H9 (cell line): ENCODE measurements around the gene DUOX1. TPM values are rescaled to one million over a fixed set of nuclear protein-coding genes. Genes with fewer than 3 reads are reported as not detected.

Source experiments
- DNase-seq: peaks from one replicate; pipeline ENCODE4 v3.0.0-alpha.2; 2017
- H2AFZ ChIP-seq: one replicate; pipeline ENCODE4 v1.6.1; 2013; ENCODE audit warnings: mild to moderate bottlenecking, low read length, control low read depth, moderate library complexity
- H2AK5ac ChIP-seq: 2 replicates; pipeline ENCODE4 v1.6.1; 2013; ENCODE audit warnings: low read length, control low read depth, mixed read lengths; ENCODE audit not compliant: insufficient read length
- H2BK120ac ChIP-seq: one replicate; pipeline ENCODE4 v1.6.1; 2013; ENCODE audit warnings: low read depth, mild to moderate bottlenecking, low read length, control low read depth, inconsistent platforms; ENCODE audit not compliant: poor library complexity, severe bottlenecking
- H2BK12ac ChIP-seq: 2 replicates; pipeline ENCODE4 v1.6.1; 2013; ENCODE audit warnings: low read length, control low read depth, mixed read lengths, low read depth; ENCODE audit not compliant: insufficient read length
- H2BK15ac ChIP-seq: 2 replicates; pipeline ENCODE4 v1.6.1; 2013; ENCODE audit warnings: low read depth, low read length, control low read depth
- H2BK20ac ChIP-seq: one replicate; pipeline ENCODE4 v1.6.1; 2013; ENCODE audit warnings: low read depth, mild to moderate bottlenecking, low read length, control low read depth, inconsistent platforms; ENCODE audit not compliant: poor library complexity, severe bottlenecking
- H2BK5ac ChIP-seq: 2 replicates; pipeline ENCODE4 v1.6.1; 2013; ENCODE audit warnings: low read length, control low read depth, mixed read lengths; ENCODE audit not compliant: insufficient read length
- H3K14ac ChIP-seq: 2 replicates; pipeline ENCODE4 v1.6.1; 2013; ENCODE audit warnings: low read length, control low read depth; ENCODE audit not compliant: insufficient read depth
- H3K18ac ChIP-seq: 2 replicates; pipeline ENCODE4 v1.6.1; 2013; ENCODE audit warnings: low read depth, mild to moderate bottlenecking, mixed read lengths, low read length, control low read depth; ENCODE audit not compliant: insufficient read length
- H3K23ac ChIP-seq: 2 replicates; pipeline ENCODE4 v1.6.1; 2013; ENCODE audit warnings: low read length, control low read depth, mixed read lengths, low read depth; ENCODE audit not compliant: insufficient read length
- H3K23me2 ChIP-seq: 2 replicates; pipeline ENCODE4 v1.6.1; 2013; ENCODE audit warnings: low read depth, mild to moderate bottlenecking, mixed read lengths, low read length, control low read depth; ENCODE audit not compliant: insufficient read length, poor library complexity, severe bottlenecking
- H3K27ac ChIP-seq: 2 replicates; pipeline ENCODE4 v1.5.1; 2013; ENCODE audit warnings: low read length, control low read depth, mixed read lengths, low read depth; ENCODE audit not compliant: insufficient read length
- H3K27me3 ChIP-seq: 2 replicates; pipeline ENCODE4 v1.6.1; 2013; ENCODE audit warnings: low read length, control low read depth, inconsistent platforms; ENCODE audit not compliant: insufficient read depth
- H3K4ac ChIP-seq: 2 replicates; pipeline ENCODE4 v1.6.1; 2013; ENCODE audit warnings: low read depth, mild to moderate bottlenecking, control low read depth, inconsistent platforms, low read length, moderate library complexity
- H3K4me1 ChIP-seq: 2 replicates; pipeline ENCODE4 v1.6.1; 2013; ENCODE audit warnings: low read length, control low read depth, inconsistent platforms; ENCODE audit not compliant: insufficient read depth
- H3K4me2 ChIP-seq: 2 replicates; pipeline ENCODE4 v1.6.1; 2013; ENCODE audit warnings: low read length, control low read depth, mixed read lengths; ENCODE audit not compliant: insufficient read length, insufficient read depth
- H3K56ac ChIP-seq: 2 replicates; pipeline ENCODE4 v1.6.1; 2013; ENCODE audit warnings: low read depth, mild to moderate bottlenecking, mixed read lengths, low read length, control low read depth; ENCODE audit not compliant: insufficient read length
- H3K79me1 ChIP-seq: 2 replicates; pipeline ENCODE4 v1.6.1; 2013; ENCODE audit warnings: low read depth, mild to moderate bottlenecking, moderate library complexity, low read length, control low read depth, inconsistent platforms; ENCODE audit not compliant: insufficient read depth, poor library complexity, severe bottlenecking
- H3K79me2 ChIP-seq: 2 replicates; pipeline ENCODE4 v1.6.1; 2013; ENCODE audit warnings: low read length, control low read depth, inconsistent platforms; ENCODE audit not compliant: insufficient read depth
- H3K9ac ChIP-seq: 2 replicates; pipeline ENCODE4 v1.6.1; 2013; ENCODE audit warnings: low read length, control low read depth, mixed read lengths; ENCODE audit not compliant: insufficient read length; ENCODE audit errors: extremely low read depth
- H3K9me3 ChIP-seq: one replicate; pipeline ENCODE4 v1.6.1; 2013; ENCODE audit warnings: low read depth, low read length, inconsistent platforms; ENCODE audit not compliant: control insufficient read depth
- H3T11ph ChIP-seq: one replicate; pipeline ENCODE4 v1.6.1; 2013; ENCODE audit warnings: mild to moderate bottlenecking, low read length, control low read depth, inconsistent platforms
- H4K20me1 ChIP-seq: one replicate; pipeline ENCODE4 v1.6.1; 2013; ENCODE audit not compliant: control insufficient read depth, insufficient read length, insufficient read depth
- H4K5ac ChIP-seq: 2 replicates; pipeline ENCODE4 v1.6.1; 2013; ENCODE audit warnings: low read depth, mild to moderate bottlenecking, mixed read lengths, low read length, control low read depth; ENCODE audit not compliant: insufficient read length
- H4K8ac ChIP-seq: replicated peaks from 2 replicates; pipeline ENCODE4 v1.6.1; 2013; ENCODE audit warnings: low read length, control low read depth, mixed read lengths, low read depth; ENCODE audit not compliant: insufficient read length
- H4K91ac ChIP-seq: 2 replicates; pipeline ENCODE4 v1.6.1; 2013; ENCODE audit warnings: low read depth, mild to moderate bottlenecking, moderate library complexity, mixed read lengths, low read length, control low read depth; ENCODE audit not compliant: insufficient read length
- H3K27ac Mint-ChIP-seq, 3 experiments: 2 replicates in 2 of 3; 3 replicates in 1 of 3; pipeline ENCODE4 v1.8.0; 2020 to 2021; ENCODE audit warnings: mixed read lengths in 3 of 3, mild to moderate bottlenecking in 1 of 3, moderate library complexity in 1 of 3
- H3K27me3 Mint-ChIP-seq: 2 replicates; pipeline ENCODE4 v1.8.0; 2021; ENCODE audit warnings: low read depth, mild to moderate bottlenecking, moderate library complexity, mixed read lengths
- H3K36me3 Mint-ChIP-seq, 3 experiments: 2 replicates in 2 of 3; 3 replicates in 1 of 3; pipeline ENCODE4 v1.8.0; 2020 to 2021; ENCODE audit warnings: low read depth in 3 of 3, mixed read lengths in 3 of 3; ENCODE audit not compliant: insufficient read depth in 1 of 3
- H3K4me1 Mint-ChIP-seq, 2 experiments: 2 replicates each; pipeline ENCODE4 v1.8.0; 2020; ENCODE audit warnings: mixed read lengths in 2 of 2
- H3K4me3 Mint-ChIP-seq, 2 experiments: 2 replicates in 1 of 2; 3 replicates in 1 of 2; pipeline ENCODE4 v1.8.0; 2020 to 2021; ENCODE audit warnings: mild to moderate bottlenecking in 2 of 2, mixed read lengths in 2 of 2, moderate library complexity in 1 of 2
- H3K9me3 Mint-ChIP-seq, 2 experiments: 2 replicates in 1 of 2; 3 replicates in 1 of 2; pipeline ENCODE4 v1.8.0; 2020; ENCODE audit warnings: mild to moderate bottlenecking in 2 of 2, mixed read lengths in 2 of 2, moderate library complexity in 1 of 2
- WGBS: extraction: QIAGEN DNeasy Blood & Tissue Kit; methylation state at CpG from one replicate; pipeline ENCODE4 v1.1.7; 2013; ENCODE audit warnings: missing lambda C conversion rate, low lambda C conversion rate, mixed read lengths; ENCODE audit not compliant: insufficient read length; ENCODE audit errors: extremely low coverage; 5-methylcytosine and 5-hydroxymethylcytosine counted together
- total RNA-seq: library from RNA; stranded (reverse); gene quantifications from 2 replicates; pipeline ENCODE4 v1.2.1, GENCODE V29; 2021
- TF ChIP-seq, protein P1 (sequence below): fragments of 200-600 bp; sonication (generic); conservative IDR thresholded peaks from 3 replicates; pipeline ENCODE4 v1.8.0; 2021; ENCODE audit warnings: antibody characterized with exemption, mild to moderate bottlenecking

Gene DUOX1
- total RNA-seq, 1 experiment from 2014 or later = 2.6 TPM

GRCh38 chr15:45118996-45119395 lies 10.8 kb upstream of the DUOX1 start:
- Histone ChIP-seq H3K23ac (no peak overlapping the region), H2AK5ac (no peak overlapping the region), H4K5ac (no peak overlapping the region), H3T11ph (no peak overlapping the region), H3K18ac (no peak overlapping the region), H3K79me1 (no peaks in the 10 kb centered on the region), H3K14ac (no peak overlapping the region), H2BK12ac (no peak overlapping the region), H2BK15ac (no peak overlapping the region), H3K9me3 (no peaks in the 10 kb centered on the region), H4K91ac (no peak overlapping the region), H4K20me1 (peaks cover 3% of the 10 kb centered on the region), H2BK20ac (no peak overlapping the region), H3K23me2 (peaks cover 2% of the 10 kb centered on the region), H2AFZ (no peak overlapping the region), H3K4ac (no peak overlapping the region), H4K8ac (no peak overlapping the region), H3K27ac (no peak overlapping the region), H3K4me2 (no peak overlapping the region), H3K9ac (no peak overlapping the region), H2BK120ac (no peak overlapping the region), H3K56ac (no peak overlapping the region), H3K4me1 (no peaks in the 10 kb centered on the region; the same call in 1 of the 2 replicates), H3K27me3 (peaks cover 39% of the 10 kb centered on the region), H2BK5ac (no peak overlapping the region), H3K79me2 (no peaks in the 10 kb centered on the region)
- Mint-ChIP-seq H3K27me3 (peaks cover 82% of the 10 kb centered on the region), H3K9me3 (peaks cover 6 to 9% of the 10 kb centered on the region in 2 experiments), H3K36me3 (no peaks in the 10 kb centered on the region; a peak in 2 of 7 replicates), H3K27ac (no peak overlapping the region), H3K4me3 (no peak overlapping the region), H3K4me1 (peaks cover 5 to 18% of the 10 kb centered on the region in 2 experiments)
- no CpG with 5 or more reads among the region's 5 CpGs for WGBS
- TF ChIP-seq, protein P1, sequence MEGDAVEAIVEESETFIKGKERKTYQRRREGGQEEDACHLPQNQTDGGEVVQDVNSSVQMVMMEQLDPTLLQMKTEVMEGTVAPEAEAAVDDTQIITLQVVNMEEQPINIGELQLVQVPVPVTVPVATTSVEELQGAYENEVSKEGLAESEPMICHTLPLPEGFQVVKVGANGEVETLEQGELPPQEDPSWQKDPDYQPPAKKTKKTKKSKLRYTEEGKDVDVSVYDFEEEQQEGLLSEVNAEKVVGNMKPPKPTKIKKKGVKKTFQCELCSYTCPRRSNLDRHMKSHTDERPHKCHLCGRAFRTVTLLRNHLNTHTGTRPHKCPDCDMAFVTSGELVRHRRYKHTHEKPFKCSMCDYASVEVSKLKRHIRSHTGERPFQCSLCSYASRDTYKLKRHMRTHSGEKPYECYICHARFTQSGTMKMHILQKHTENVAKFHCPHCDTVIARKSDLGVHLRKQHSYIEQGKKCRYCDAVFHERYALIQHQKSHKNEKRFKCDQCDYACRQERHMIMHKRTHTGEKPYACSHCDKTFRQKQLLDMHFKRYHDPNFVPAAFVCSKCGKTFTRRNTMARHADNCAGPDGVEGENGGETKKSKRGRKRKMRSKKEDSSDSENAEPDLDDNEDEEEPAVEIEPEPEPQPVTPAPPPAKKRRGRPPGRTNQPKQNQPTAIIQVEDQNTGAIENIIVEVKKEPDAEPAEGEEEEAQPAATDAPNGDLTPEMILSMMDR = no peak
- DNase-seq = no peak
